GM19395 (cell line): ENCODE data around the gene FGFR1OP2.
"Not testable (repeated sequence)": the region's sequence is repeated elsewhere in the genome, so short reads cannot be mapped to it uniquely, and the experiment has no call there.

Experiments
- ATAC-seq: cut with Tn5 transposase; IDR thresholded peaks from one replicate; pipeline ENCODE4 v1.9.1; 2021; ENCODE audit warnings: mild to moderate bottlenecking, moderate library complexity; ENCODE audit not compliant: unreplicated experiment

Gene FGFR1OP2

DNA sequence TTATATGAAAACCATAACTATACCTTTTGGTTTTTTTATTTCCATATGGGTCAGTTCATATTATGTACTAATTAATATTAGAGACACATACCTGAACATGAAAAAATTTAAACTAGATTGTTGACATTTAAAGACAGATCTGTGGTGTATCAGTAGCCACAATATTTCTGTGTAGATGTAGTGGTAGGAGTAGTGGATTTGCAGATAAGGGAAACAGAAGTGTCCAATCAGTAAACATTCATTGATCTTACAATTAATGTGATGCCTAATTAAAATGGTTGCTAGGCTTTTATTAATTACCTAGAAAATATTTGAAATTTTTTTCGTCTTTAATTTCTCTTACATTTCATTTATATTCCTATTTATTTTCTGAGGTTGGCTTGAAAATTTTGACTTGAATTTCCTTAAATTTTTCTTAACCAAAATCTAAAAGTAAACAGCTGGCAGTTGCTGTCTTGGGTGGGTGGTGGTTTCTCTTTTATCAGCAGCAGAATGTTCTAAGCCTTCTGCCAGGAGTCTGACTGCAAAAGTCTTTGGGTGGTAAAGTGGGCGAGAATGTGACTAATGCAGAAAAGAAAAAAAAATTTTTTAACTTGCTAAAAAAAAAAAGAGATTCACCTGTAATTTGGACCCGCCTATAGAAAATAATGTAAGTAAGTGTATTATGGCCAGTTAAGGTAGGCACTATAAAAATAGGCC, 2.4 kb downstream of the FGFR1OP2 start:
- ATAC-seq = no peak

DNA sequence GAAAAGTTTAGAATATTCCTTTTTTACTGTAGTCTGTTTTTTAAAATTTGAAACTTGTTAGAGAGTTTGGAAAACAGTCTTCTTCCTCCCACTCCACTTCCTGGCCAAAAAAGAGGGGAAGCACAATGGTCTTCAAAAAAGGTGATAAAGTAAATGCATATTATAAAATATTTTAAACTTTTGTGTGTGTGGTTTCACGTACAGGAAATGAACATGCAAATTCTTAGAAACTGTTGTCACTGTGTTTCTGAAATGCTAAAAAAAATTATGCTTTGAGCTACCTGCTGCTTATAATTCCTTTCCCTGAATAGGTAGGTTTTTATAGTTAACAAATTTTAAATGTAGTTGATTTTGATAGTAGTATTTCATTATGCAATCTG, 2.9 kb downstream of the FGFR1OP2 start:
- no peak for ATAC-seq

DNA sequence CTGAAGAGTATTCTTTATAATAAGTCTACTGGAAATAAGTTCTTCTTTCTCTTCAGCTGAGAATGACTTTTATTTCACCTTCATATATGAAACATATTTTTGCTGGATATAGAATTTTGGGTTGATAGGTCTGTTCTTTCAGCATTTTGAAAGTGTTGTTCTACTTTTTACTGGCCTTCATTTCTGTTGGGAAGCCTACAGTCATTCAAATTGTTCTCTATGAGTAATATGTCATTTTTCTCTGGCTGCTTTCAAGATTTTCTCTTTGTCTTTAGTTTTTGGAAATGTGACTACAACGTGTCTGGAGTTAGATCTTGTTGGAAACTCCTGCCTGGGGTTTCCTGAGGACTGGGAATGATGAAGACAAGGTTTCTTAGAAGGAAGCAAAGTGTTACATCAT, 10.0 kb downstream of the FGFR1OP2 start:
- no peak for ATAC-seq

DNA sequence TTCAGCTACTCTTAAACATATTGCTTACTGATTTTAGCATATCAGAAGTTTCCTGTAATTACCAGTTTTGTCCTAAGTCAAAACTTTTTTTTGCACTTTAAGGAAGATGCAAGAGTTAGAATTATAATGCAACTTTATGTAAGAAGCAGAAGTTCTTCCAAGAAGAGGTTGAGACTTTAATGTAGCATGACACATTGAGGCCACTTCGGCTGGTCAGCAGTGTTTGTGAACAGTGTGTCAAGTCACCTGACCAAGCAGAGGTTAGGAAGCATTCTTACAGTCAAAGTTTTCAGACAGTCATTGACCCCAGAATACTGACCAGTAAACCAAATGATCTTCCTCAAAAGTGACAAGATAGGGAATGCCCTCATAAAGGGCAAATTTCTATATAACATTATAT, 15.2 kb downstream of the FGFR1OP2 start:
- no peak for ATAC-seq

DNA sequence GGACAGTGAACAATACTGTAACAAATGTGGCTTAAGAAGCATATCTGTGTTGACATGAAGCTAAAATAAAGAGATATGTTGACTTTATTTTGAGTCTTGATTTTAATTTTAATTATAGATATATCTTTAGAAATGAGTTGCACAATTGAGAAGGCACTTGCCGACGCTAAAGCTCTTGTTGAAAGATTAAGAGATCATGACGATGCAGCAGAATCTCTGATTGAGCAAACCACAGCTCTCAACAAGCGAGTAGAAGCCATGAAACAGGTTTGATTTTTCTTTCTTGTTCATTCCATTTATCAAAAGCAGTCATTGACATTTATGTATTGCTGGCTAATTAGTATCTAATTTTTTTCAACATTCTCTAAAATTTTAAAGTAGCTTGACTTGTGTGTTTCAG, 15.8 kb downstream of the FGFR1OP2 start:
- no peak for ATAC-seq

DNA sequence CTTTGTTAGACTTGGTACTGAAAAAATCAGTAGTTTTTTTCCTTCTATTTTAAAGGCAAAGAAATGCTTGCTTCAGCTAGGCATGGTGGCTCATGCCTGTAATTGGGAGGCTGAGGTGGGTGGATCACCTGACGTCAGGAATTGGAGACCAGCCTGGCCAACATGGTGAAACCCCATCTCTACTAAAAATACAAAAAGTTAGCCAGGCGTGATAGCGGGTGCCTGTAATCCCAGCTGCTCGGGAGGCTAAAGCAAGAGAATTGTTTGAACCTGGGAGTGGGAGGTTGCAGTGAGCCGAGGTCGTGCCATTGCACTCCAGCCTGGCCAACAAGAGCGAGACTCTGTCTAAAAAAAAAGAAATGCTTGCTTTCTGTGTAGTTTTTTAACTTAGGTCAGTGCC, 23.1 kb downstream of the FGFR1OP2 start:
- not testable (repeated sequence) for ATAC-seq

DNA sequence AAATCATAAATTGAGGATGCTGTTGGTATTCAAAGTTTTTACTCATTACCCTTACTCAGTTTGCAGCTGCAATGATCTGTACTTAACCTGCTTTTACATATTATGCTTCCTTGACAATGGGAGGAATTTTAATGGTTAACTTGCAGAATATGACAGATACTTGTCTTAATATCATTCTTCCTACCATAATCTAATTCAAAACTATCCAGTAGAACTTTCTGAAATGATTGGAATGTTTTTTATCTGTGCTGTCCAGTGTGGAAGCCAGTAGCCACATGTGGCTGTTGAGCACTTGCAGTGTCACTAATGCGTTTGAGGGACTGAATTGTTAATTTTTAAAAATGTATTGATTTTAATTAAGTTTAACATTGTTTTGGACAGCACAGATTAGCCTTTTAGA, 23.5 kb downstream of the FGFR1OP2 start:
- no peak for ATAC-seq

DNA sequence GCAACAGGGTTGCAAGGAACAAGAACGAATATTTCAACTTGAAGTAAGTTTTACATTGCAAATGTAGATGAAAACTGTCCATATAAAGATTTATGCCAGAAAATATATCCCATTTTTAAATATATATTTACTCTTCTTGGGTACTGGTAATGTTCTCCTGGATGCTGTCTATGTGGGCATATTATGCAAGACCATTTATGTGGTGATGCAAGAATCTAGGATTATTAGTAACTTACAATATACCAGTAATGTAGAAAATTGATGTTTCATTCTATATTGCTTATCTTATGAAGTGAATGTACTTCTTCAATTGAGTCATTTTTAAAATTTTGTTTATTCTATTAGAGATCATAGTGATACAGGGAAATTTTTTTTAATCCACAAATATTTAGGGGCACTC, 25.1 kb downstream of the FGFR1OP2 start:
- ATAC-seq = no peak

DNA sequence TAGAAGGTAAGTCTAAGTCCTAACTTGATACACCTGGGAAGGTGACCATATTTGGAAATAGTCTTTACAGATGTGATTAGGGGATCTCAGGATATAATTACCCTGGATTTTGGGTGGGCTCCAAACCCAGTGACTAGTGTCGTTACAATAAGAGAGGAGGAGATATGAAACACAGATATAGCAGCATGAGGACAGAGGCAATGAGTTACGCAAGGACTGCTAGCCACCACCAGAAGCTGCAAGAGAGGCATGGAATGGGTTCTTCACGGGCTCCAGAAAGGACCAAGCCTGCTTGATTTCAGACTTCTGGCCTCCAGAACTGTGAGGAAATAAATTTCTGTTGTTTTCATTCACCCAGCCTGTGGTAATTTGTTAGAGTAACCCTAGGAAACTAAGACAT, 28.6 kb downstream of the FGFR1OP2 start:
- ATAC-seq = no peak

DNA sequence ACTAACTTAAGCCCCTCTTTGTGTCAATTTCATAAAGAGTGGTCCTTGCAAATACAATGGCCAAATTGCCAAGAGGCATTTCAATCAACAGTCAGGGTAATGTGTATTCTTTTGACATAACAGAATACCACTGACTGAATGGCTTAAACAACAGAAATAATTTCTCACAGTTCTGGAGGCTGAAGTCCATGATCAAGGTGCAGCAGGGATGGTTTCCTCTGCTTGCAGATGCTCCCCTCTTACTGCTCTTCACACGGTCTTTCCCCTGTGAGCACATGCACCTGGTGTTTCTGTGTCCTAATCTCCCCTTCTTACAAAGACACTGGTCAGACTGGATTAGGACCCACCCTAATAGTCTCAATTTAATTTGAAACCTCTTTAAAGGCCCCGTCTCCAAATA, 31.9 kb downstream of the FGFR1OP2 start:
- ATAC-seq = no peak

DNA sequence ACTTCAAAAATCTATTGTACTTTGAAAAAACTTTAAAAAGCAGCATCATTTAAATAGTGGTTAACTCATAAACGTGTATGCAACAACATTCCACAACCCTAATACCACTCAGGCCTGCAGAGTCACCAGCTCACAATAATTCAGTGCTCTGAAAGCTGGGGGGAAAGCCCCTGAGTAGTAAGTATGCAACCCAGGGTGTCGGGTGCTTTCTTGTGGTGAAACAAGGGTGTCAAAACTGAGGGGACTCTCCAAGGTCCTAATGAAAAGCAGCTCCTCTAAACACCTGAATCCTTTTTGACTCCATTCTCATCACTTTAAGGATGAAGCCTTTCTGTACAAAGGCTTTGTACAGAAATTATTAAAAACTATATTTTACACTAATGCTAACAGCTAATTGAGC, 33.7 kb downstream of the FGFR1OP2 start:
- peak; percentile 98 for ATAC-seq

DNA sequence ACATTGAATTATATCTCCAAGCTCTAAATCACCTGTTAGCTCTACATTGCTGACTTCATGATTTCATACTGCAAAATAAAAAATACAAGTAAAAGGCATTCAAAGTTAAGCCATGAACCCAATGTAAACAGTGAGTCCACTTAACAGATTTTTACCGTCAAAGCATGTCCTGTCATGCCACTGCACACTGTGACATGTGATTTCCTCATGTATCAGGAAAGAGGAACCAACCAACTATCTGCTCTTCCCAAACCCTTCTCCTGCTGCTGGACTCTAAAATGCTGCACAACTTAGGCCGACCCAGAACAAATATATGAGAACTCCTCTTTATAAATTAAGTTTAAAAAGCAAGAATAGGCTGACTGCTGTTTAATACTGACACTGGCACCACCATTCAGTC, 38.4 kb downstream of the FGFR1OP2 start:
- ATAC-seq = no peak

DNA sequence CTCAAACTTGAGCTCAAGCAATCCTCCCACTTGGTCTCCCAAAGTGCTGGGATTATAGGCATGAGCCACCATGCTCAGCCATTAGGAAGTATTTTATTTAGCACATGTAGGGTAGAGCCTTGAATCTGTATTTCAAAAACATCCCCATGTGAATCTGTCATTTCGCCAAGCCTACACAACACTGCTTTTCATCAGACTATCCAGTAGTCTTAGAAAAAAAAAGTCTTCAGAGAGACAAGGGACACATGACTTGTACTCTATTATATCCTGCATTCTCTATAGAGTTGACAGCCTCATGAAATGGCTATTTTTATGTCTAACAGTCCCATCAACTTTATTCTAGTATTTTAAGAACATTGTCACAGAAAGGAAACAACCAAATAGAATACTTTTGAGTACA, 40.5 kb downstream of the FGFR1OP2 start:
- ATAC-seq = no peak

DNA sequence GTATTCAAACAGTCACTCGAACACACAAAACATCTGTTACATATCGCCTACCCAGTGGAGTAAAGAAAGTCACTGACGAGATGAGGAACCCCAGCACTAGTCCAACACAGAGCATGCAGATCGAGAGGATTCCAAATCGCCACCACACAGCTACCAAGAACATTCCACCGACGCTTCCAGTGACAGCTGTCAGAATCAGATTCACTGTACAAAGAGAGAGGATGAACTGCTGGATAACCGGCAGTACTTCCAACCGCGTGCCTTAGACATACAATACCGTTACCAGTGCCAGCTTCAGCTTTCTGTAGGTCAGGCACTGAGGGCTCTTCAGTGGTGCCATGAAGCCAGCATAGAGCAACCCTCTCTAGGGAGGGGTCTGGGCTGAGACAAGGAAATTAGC, 41.5 kb downstream of the FGFR1OP2 start:
- ATAC-seq = no peak

DNA sequence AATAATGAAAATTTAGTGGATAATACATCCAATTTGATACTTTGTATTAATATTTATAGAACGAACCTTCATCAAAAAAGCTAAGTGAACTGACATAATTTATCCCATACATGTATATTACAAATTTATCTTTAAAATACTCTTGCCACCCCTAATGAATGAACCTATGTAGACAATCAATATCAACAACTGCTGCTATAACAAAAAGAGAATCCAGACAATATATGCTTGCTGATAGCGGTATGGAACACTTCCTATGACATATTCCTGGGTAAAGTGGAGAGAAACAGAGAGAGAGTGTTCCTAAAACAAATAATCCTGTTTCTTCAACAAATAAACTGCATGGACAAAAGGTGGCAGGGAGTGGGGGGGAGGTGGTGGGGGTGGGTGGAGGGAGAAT, 44.6 kb downstream of the FGFR1OP2 start:
- no peak for ATAC-seq

DNA sequence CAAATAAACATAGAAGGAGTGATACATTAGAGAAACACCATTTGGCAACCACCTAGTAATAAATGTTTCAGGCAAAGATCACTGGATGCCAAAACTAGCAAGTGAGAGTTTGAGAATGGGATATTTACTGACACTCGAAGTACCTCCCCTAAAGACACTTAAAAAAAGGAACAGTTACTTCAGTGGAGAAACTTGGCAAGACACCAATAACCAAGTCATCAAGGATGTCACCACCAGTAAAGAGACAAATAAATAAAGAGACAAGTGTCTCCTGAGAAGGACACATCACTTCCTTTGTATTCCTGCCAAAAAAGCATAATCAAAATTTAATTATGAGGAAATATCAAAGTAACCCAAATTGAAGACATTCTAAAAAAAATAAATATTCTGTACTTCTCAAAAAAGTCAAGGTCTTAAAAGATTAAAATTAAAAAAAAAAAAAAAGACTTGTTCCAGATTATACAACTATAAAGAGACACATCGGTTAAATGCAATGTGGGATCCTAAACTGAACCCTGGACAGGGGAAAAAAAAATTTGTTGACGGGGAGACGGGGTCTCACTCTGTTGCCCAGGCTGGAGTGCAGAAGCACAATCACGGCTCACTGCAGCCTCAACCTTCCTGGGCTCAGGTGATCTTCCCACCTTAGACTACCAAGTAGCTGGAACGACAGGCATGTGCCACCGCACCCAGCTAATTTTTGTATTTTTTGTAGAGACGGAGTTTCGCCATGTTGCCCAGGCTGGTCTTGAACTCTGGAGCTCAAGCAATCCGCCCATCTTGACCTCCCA, 49.6 kb downstream of the FGFR1OP2 start:
- no peak for ATAC-seq

DNA sequence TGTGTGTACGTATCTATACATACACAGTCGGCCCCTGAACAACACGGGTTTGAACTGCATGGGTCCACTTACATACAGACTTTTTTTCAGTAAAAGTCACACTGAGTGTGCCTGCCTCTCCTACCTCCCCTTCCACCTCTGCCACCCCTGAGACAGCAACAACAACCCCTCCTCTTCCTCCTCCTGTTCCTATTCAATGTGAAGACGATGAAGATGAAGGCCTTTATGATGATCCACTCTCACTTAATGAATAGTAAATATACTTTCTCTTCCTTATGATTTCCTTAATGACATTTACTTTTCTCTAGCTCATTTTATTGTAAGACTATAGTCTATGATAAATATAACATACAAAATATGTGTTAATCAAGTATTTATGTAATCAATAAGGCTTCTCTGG, 50.4 kb downstream of the FGFR1OP2 start:
- ATAC-seq = no peak

DNA sequence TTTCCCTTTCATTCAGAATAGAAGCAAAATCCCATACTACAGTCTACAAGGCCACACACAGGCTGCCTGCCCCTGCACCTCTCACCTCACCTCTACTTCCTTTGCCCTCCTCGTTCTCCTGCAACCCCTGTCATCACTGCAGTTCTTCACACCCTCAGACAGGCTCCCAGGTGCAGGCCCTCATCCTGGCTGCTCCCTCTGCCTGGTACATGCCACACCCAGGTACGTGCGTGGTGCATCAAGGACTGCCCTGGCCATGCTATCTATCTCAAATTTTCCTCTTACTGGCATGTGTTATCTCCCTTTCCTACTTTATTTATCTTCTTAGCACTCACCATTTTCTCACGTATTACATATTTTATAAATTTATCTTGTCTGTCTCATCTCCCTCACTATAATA, 51.6 kb downstream of the FGFR1OP2 start:
- no peak for ATAC-seq

DNA sequence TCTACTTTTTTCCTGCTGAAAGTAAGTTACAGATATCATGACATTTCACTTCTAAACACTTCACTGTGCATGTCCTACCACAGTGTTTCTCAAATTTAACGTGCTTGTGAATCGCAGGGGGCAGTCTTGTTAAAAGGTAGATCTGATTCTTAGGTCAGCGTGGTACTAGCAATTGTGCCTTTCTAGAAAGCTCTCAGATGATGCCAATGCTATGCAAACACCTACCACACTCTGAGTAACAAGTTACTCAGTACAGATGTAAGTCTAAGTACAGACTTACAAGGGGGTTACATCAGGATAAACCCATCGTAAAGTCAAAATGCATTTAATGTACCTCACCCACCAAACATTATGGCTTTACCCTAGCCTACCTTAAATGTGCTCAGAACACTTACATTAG, 53.6 kb downstream of the FGFR1OP2 start:
- no peak for ATAC-seq

DNA sequence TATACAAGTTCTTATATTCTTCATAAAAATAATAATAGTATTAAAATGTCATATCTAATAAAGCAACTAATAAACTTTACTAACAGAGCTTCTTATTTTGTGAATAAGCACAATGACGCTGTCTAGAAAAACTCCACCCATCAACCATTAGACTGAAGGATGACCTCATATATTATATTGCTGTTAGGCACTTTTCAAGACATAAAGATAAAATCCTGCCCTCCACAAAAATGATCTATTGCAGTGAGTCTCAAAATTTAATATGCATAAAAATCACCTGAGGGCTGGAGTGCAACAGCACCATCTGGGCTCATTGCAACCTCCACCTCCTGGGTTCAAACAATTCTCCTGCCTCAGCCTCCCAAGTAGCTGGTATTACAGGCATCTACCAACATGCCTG, 55.8 kb downstream of the FGFR1OP2 start:
- ATAC-seq = no peak

DNA sequence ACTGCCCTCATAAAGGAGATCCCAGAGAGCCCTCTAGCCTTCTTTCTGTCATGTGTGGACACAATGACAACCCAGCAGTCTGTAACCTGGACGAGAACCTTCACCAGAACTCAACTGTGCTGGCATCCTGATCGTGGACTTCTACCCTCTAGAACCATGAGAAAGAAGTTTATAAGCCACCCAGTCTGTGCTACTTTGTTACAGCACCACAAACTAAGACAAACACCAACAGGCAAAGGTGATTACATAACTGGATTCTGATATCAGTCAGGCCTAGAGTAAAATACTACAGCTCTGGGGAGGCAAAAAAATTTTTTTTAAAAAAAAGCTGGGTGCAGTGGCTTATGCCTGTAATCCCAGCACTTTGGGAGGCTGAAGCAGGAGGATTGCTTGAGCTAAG, 57.4 kb downstream of the FGFR1OP2 start:
- ATAC-seq = no peak

DNA sequence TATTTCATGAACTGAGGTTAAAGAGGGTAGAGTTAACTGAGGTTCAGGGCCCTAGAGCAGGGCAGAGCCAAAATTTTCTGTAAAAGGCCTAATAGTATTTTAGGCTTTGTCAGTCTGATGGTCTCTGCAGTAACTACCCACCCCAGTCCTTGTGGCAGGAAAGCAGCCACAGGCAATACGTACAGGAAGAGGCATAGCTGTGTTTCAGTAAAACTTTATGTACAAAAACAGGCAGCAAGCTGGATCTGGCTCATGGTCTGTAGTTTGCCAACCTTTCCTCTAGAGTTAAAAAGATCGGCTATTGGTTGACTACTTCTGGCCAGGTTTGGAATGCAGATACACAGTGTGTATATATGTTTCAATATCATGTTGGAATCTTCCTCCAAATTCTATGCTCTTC, 58.7 kb downstream of the FGFR1OP2 start:
- no peak for ATAC-seq

DNA sequence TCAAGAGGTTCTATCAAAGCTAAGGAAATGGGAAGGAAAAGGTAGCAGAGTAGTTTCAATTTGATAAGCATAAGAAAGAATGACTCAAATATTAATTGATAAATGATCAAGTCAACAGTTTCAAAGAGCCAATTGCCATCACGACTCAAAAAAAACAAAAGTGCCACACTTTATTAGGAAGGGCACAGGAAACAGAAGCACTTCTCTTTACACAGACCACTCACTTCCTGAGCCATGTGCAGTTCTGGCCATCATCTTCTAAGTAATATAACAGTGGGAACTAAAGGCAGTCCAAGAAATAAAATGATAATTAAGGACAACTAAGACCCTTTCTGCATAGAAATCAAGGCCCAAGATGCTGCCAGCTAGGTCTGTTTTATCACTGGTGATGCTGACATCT, 62.7 kb downstream of the FGFR1OP2 start:
- ATAC-seq = no peak
